Measurements from ENCODE around the gene PSMD1.
"Not testable (repeated sequence)": the region's sequence is repeated elsewhere in the genome, so short reads cannot be mapped to it uniquely, and the experiment has no call there.

The PSMD1 gene

GRCh38 chr2:231160701-231161100, 104.0 kb downstream of the PSMD1 start:
- DNase-seq (ENCODE audit: low spot score) = no peak

DNA sequence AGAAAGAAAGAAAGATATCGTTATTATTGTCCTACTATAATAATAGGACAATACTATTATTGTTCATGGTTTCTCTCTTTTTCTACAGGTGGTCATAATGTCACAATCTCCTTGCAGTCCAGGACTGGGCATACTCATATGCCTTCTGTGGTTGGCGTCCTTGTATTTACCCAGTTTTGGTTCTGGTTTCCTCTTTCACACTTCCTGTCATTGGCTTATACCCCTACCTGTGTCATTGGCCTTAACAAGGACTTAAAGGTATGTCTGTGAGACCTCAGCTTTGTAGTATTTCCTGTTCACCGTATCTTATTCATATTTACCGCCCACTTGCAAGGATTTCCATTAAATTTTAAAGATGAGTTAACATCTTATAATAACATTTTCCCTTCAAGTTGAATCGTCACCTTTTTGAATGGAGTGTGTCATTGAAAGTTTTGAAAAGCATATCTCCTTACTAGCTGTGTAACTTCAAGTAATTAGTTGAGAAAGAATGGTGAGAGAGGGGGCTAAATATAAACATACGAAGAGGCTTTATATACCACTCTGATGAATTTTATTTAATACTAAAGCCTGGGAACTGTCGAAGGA, 104.7 kb downstream of the PSMD1 start:
- DNase-seq (ENCODE audit: low spot score) = no peak

GRCh38 chr2:231161877-231162329, 105.2 kb downstream of the PSMD1 start:
- no peak for DNase-seq (ENCODE audit: low spot score)

DNA sequence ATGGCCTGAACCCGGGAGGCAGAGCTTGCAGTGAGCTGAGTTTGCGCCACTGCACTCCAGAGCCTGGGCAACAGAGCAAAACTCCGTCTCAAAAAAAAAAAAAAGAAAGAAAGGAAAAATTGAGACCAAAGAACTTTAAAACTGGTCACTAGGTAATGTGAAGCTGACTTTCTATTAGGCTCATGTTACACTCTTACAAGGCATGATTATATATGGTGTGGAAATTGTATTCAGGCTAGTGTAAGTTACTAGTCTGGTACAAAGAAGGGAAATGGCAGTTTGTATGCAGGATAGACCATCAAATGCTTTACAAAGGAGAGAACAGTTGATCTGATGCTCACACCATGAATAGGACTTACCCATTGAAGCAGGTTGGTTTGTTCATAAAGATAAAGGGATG, 106.3 kb downstream of the PSMD1 start:
- no peak for DNase-seq (ENCODE audit: low spot score)

DNA sequence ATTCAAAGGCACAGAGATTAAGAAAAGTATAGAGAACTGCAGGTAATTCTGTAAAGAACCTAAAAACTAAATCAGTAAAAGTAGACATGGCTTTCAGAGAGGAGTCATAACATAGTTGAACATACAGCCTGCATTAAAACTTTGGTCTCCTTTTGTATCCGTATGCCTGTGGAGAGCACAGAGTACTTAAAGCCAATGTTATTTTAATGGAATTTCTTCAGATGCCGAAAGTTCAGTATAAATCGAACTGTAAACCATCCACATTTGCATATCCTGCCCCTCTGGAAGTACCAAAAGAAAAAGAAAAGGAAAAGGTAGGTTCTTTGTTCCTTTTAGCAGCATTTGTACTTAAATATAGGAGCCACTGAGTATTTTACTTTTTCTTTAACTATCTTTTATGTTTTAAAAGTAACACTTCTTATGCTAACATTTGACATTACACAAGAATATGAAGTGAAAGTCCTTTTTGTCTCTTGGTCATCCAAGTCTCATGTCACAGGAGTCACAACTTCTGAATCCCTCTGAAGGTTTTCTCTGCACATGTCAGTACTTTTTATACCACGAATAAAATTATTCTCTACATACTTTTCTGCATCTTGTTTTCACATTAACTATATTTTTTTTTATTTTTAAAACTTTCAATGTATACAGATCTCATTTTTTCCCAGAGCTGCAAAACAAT, 106.9 kb downstream of the PSMD1 start:
- DNase-seq (ENCODE audit: low spot score) = no peak

DNA sequence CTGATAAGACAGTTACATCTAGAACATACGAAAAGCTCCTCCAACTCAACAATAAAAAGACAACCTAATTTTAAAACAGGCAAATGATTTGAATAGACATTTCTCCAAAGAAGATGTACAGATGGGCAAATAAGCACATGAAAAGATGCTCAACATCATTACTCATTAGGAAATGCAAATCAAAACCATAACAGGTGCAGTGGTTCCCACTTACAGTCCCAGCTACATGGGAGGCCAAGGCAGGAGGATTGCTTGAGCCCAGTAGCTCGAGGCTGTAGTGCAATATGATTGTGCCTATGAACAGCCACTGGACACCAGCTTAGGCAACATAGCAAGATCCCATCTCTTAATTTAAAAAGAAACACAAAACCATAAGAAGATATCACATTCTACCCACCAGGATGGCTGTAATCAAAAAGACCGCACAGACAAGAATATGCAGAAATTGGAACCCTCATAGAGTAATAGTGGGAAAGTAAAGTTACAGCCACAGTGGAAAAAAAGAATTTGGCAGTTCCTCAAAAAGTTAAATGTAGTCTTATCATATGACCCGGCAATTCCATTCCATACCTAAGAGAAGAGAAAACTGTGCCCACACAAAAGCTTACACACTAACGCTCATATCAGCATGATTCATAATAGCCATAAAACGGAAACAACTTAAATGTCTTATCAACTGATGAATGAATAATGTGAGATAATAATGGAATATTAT, 111.2 kb downstream of the PSMD1 start:
- DNase-seq (ENCODE audit: low spot score) = no peak

DNA sequence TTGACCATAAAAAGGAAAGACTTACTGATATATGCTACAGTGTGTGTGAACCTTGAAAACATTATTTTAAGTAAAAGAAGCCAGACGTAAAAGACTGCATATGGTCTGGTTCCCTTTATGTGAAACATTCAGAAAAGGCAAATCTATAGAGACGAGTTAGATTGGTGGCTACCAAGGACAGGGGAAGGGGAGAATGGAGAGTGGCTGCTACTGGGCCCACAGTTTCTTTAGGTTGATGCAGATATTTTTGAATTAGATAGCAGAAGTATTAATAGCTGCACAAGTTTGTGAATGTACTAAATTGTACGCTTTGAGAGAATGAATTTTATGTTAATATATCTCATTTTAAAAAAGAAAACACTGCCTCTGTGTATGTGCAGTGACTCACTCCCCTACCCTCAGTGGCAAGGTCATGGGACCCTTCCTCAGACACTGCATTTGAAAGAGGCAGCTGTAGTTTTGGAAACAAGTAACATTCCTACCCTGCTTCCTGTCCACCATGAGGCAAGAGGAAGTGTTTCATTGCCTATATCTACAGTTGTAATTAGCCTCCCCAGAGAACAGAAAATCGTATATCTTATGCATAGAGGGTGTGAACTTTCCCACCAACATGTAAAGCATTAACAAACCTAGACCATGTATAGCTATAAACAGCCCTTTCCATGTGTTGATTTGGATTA, 111.9 kb downstream of the PSMD1 start:
- DNase-seq (ENCODE audit: low spot score) = no peak

DNA sequence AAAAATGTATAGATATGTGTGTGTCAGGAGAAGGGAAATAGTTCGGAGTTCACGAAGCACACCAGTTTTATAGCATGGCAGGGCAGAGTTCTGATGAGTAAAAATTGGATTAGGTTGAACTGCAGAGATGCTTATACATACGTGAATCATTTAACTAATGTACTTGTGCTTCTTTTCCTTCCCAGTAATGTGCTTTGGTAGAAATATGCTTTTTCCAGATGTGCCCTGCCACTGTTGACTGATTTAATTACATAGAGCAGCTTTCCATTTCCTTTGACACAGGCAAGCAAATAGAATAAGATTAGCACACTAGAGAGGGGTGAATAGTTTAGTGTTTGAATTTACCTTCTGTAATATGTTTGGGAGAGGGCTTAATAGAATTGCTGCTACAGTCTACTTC, 112.8 kb downstream of the PSMD1 start:
- DNase-seq (ENCODE audit: low spot score) = no peak

GRCh38 chr2:231170055-231170454, 113.4 kb downstream of the PSMD1 start:
- no peak for DNase-seq (ENCODE audit: low spot score)

GRCh38 chr2:231172025-231172424, 115.4 kb downstream of the PSMD1 start:
- no peak for DNase-seq (ENCODE audit: low spot score)

DNA sequence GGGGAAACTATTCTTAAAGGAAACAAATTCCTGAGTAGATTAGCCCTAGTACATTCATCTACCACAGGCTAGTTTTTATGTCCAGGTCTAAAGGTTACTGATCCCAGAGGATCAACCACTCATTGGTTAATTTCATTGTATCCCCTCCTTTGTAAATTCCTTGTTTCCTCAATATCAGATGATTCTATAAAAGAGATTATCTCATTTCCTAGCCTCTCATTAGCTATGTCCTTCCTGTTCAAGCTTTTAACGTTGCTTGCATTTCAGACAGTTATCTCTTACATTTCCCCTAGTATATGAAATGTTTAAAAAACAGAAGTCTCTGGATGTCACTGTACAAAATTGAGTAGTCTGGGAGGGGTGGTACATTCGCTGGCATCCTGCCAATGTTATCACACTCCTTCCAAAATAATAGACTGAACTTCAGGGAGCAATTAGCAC, 117.6 kb downstream of the PSMD1 start:
- no peak for DNase-seq (ENCODE audit: low spot score)

- DNase-seq (ENCODE audit: low spot score) = no peak
Observed at GRCh38 chr2:231176066-231176465, 119.4 kb downstream of the PSMD1 start.

- DNase-seq (ENCODE audit: low spot score) = no peak
Observed at GRCh38 chr2:231177156-231178025, 120.7 kb downstream of the PSMD1 start.

- not testable (repeated sequence) for DNase-seq (ENCODE audit: low spot score)
Observed at GRCh38 chr2:231178805-231179204, 122.1 kb downstream of the PSMD1 start.

GRCh38 chr2:231181860-231182512, 125.3 kb downstream of the PSMD1 start:
- DNase-seq (ENCODE audit: low spot score) = peak; percentile 50

DNA sequence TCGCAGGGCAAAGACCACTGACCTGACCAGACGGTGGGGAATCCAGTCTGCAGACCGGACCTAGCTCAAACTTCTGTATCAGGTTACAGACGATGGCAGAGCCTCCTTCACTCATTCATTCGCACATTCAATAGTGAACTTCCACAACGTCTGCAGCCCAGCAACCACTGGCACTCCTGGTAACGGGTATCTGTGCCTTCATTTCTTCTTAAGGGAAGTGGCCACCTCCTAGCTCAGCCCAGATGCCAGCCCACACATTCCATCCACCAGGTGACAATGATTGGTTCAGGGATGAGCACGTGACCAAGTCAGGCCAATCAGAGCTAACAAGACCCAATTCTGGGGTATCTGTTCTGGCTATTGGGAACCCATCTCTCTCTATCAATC, 125.8 kb downstream of the PSMD1 start:
- no peak for DNase-seq (ENCODE audit: low spot score)

- no peak for DNase-seq (ENCODE audit: low spot score)
Observed at GRCh38 chr2:231183851-231184250, 127.2 kb downstream of the PSMD1 start.

DNA sequence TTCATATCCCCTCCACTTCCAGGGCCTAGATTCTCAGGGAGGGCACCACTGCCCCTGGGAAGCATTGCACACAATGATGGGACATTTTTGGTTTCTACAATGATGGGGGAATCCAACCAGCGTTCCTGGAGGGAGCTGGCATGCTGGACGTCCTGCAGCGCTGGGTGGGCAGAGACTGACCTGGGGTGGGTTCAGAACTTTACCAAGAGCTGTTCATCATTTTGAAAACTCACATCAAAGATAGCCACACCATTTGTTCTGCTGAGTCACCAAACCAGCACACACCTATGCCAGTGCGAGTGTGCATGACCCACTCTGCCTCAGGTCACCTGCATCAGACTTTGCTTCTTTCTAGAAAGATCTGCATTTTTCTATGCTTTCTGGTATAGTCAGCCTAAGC, 127.7 kb downstream of the PSMD1 start:
- no peak for DNase-seq (ENCODE audit: low spot score)

DNA sequence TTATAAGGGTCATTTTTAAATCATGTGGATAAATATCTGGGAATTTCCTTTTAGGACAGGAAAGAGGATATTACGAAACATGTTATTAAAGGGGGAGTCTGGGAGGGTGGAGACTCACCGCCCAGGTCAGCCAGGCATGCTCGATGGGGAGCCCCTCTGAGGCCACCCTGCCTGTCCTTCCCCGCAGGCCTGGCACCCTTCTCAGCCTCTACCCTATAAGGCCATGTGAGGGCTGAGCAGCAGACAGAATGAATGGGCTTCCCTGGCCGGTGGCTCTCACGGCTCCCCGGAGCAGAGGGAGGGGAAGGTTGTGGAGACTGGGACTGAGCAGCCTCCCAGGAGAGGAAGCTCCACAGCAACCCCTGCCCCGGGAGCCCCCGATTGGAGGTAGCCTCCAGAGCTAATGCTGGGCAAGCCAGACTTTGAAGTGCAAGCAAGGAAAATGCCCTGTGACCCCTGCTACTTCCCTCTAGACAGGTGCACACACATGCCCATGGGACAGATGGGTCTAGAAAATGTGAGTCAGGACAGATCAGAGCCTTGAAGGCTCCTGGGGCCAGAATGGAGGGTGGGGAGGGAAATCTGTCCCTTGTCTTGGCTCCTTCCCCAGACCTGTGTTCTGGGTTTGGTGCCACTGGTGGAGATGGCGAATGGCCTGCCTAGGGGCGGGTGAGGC, 128.5 kb downstream of the PSMD1 start:
- no peak for DNase-seq (ENCODE audit: low spot score)

- DNase-seq (ENCODE audit: low spot score) = no peak
Observed at GRCh38 chr2:231185886-231186285, 129.2 kb downstream of the PSMD1 start.

DNA sequence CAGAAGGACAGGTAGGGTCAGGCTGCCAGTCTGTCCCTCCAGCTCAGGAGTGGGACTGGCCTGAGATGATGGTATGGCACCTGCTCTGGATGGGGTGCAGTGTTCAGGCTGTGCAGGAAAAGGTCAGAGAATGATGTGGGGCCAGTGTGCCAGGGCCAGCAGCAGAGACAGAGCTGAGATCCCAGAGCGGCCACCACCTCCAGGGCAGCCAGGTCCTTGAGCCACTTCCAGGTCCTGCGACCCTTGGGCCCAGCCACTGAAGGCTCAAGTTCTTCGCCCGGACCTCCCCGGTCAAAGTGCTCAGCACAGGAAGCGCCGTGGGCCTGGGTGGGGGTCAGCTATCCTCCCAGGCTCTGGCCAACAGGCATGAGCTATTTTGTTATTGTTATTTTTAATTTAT, 129.7 kb downstream of the PSMD1 start:
- DNase-seq (ENCODE audit: low spot score) = no peak

All from NAMALWA (cell line).